ENCODE results near the gene LRCH1. TPM values are rescaled to one million over a fixed set of nuclear protein-coding genes. Genes with fewer than 3 reads are reported as not detected.

Gene LRCH1
- total RNA-seq, 2 experiments from 2014 or later: 17.4 to 18.2 TPM

GRCh38 chr13:46630431-46631178 is 77.6 kb downstream of the LRCH1 start:
- no peaks in the 10 kb centered on the region for H3K9me3 Mint-ChIP-seq
- DNase-seq: no peak
- H3K27me3 Mint-ChIP-seq: no peaks in the 10 kb centered on the region
- H3K27ac Mint-ChIP-seq: peak overlapping the region; percentile 5
- H3K4me3 Mint-ChIP-seq: no peak overlapping the region
- peaks cover 37% of the 10 kb centered on the region for H3K4me1 Mint-ChIP-seq
- POLR2A ChIA-PET: no interaction called here
- CTCF ChIA-PET: interaction anchor here (1.0 to 1.1 kb wide), 2 partner anchors 11 to 27 kb away, joined by 3 read pairs; no protein-coding TSS in a partner anchor
- H3K36me3 Mint-ChIP-seq (ENCODE audit: low read depth): peaks cover 8% of the 10 kb centered on the region

- Mint-ChIP-seq H3K4me1 (peaks cover 32% of the 10 kb centered on the region), H3K9me3 (no peaks in the 10 kb centered on the region), H3K4me3 (no peak overlapping the region), H3K27me3 (no peaks in the 10 kb centered on the region), H3K36me3 (ENCODE audit: low read depth) (peaks cover 10% of the 10 kb centered on the region), H3K27ac (peak overlapping the region; percentile 5)
- ChIA-PET CTCF (interaction anchor here (1.0 kb wide), 1 partner anchor 11 kb away, joined by 3 read pairs; no protein-coding TSS in a partner anchor), POLR2A (no interaction called here)
- no peak for DNase-seq
These were observed 78.2 kb downstream of the LRCH1 start for GRCh38 chr13:46631179-46631542.

GRCh38 chr13:46632176-46632575 is 79.2 kb downstream of the LRCH1 start:
- Mint-ChIP-seq H3K27me3 (no peaks in the 10 kb centered on the region), H3K27ac (no peak overlapping the region), H3K36me3 (ENCODE audit: low read depth) (peaks cover 17% of the 10 kb centered on the region), H3K4me3 (no peak overlapping the region), H3K4me1 (peaks cover 37% of the 10 kb centered on the region), H3K9me3 (no peaks in the 10 kb centered on the region)
- POLR2A ChIA-PET: no interaction called here
- no peak for DNase-seq
- CTCF ChIA-PET: interaction anchor here (0.6 kb wide), 1 partner anchor 14 kb away, joined by 3 read pairs; no protein-coding TSS in a partner anchor

DNA sequence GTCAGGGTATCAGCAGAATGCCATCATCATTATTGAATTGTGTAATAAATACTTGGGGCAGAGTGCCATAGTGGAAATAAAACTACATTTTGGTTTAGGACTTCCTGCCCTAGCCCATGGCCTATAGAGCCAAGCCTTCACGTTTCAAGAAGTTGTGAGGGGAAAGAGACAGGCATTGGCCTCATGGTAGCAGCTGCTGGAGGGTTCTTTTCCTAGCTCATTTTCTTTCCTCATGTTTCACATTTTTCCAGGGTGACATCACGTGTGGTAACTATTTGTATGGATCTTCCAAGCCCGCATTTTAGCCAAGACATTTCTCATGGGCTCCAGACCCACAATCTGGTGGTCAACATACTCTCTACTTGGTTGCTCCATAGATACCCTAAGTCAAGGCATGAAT is 80.4 kb downstream of the LRCH1 start:
- DNase-seq: no peak
- H3K9me3 Mint-ChIP-seq: no peaks in the 10 kb centered on the region
- peaks cover 18% of the 10 kb centered on the region for H3K36me3 Mint-ChIP-seq (ENCODE audit: low read depth)
- H3K27ac Mint-ChIP-seq: no peak overlapping the region
- peaks cover 39% of the 10 kb centered on the region for H3K4me1 Mint-ChIP-seq
- ChIA-PET CTCF (interaction anchor here (0.6 to 1.1 kb wide), 3 partner anchors 11 to 1995 kb away, joined by 4 to 5 read pairs (median 4); no protein-coding TSS in a partner anchor), POLR2A (no interaction called here)
- no peaks in the 10 kb centered on the region for H3K27me3 Mint-ChIP-seq
- H3K4me3 Mint-ChIP-seq: no peak overlapping the region

- Mint-ChIP-seq H3K4me3 (no peak overlapping the region), H3K4me1 (peaks cover 26% of the 10 kb centered on the region), H3K9me3 (no peaks in the 10 kb centered on the region), H3K27me3 (no peaks in the 10 kb centered on the region), H3K27ac (no peak overlapping the region), H3K36me3 (ENCODE audit: low read depth) (peaks cover 18% of the 10 kb centered on the region)
- no peak for DNase-seq
- CTCF ChIA-PET: no interaction called here
- POLR2A ChIA-PET: no interaction called here
These were observed 83.5 kb downstream of the LRCH1 start for GRCh38 chr13:46636451-46636850.

GRCh38 chr13:46637213-46637612 is 84.2 kb downstream of the LRCH1 start:
- H3K4me1 Mint-ChIP-seq: peaks cover 29% of the 10 kb centered on the region
- no peak for DNase-seq
- H3K36me3 Mint-ChIP-seq (ENCODE audit: low read depth): peaks cover 18% of the 10 kb centered on the region
- H3K4me3 Mint-ChIP-seq: no peak overlapping the region
- POLR2A ChIA-PET: no interaction called here
- no peaks in the 10 kb centered on the region for H3K27me3 Mint-ChIP-seq
- H3K27ac Mint-ChIP-seq: no peak overlapping the region
- H3K9me3 Mint-ChIP-seq: no peaks in the 10 kb centered on the region
- CTCF ChIA-PET: no interaction called here

DNA sequence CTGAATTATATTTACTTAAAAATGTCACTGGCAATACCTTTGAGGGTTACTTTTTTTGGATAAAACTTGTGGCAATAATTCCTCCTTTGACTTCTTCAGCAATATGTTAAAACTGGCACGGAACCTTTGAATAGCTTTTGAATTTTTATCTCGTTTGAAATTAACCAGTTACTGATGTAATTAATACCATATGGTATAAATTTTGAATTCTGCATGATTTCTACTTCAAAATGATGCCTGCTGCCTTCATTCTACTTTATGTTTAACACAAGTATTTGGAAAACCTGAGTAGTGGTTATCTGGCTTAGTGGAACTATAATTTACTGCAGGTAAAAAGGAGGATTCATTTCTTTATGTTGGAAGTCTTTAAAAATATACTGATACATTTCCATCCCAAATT is 85.3 kb downstream of the LRCH1 start:
- H3K27ac Mint-ChIP-seq: no peak overlapping the region
- ChIA-PET CTCF (no interaction called here), POLR2A (no interaction called here)
- DNase-seq: no peak
- H3K9me3 Mint-ChIP-seq: no peaks in the 10 kb centered on the region
- peaks cover 28% of the 10 kb centered on the region for H3K4me1 Mint-ChIP-seq
- no peaks in the 10 kb centered on the region for H3K27me3 Mint-ChIP-seq
- peaks cover 18% of the 10 kb centered on the region for H3K36me3 Mint-ChIP-seq (ENCODE audit: low read depth)
- H3K4me3 Mint-ChIP-seq: no peak overlapping the region

DNA sequence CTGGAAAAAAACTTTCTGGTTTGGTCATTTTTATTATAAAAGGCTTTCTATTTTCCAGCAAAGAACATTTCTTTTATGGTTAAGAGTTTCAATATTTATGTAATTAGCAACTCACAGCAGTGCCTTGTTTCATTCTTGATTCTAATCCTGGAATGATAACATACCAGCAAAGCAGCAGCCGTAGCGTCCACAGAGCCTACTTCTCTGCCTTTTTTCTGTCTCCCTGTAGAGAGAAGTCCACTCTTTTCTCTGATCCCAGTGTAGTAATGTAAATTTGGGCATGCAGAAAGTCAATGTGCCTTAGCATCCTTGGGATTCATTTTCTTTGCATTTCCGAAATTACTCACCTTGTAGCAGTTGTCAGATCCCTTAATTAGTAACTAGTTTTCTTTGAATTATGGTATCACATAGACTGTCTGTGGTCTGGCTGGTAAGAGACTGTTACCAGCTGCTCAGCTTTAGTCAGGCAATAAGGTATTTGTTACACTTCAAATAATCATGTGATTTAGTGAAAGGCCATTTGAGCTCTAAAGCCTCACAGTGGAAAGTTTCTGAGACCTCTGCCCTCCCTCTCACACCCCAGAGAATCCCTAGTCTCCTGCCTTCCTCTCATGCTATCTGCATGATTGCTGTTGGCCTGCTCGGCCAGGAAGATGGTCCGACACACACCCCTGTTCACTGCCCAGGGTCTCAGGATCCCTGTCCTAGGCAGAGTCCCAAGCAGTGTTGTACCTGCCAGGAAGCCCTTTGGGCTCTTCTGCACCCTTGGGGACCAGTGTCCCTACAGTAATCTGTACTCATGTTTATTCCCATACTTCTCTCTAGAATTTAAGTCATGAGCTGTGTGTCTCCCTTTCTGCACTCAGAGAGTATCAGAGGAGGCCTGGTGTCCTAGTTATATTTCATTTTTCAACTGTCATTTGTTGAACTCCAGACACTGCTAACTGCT is 86.3 kb downstream of the LRCH1 start:
- Mint-ChIP-seq H3K27me3 (no peaks in the 10 kb centered on the region), H3K4me3 (no peak overlapping the region), H3K4me1 (peaks cover 25% of the 10 kb centered on the region), H3K36me3 (ENCODE audit: low read depth) (peaks cover 13% of the 10 kb centered on the region), H3K27ac (no peak overlapping the region), H3K9me3 (no peaks in the 10 kb centered on the region)
- POLR2A ChIA-PET: no interaction called here
- CTCF ChIA-PET: no interaction called here
- DNase-seq: no peak

GRCh38 chr13:46640843-46641242 is 87.9 kb downstream of the LRCH1 start:
- peaks cover 8% of the 10 kb centered on the region for H3K36me3 Mint-ChIP-seq (ENCODE audit: low read depth)
- H3K4me3 Mint-ChIP-seq: no peak overlapping the region
- DNase-seq: no peak
- no peaks in the 10 kb centered on the region for H3K9me3 Mint-ChIP-seq
- no peak overlapping the region for H3K27ac Mint-ChIP-seq
- ChIA-PET CTCF (interaction anchor here (1.6 to 2.1 kb wide), 2 partner anchors 10 to 89 kb away, joined by 3 to 7 read pairs; no protein-coding TSS in a partner anchor), POLR2A (no interaction called here)
- no peaks in the 10 kb centered on the region for H3K27me3 Mint-ChIP-seq
- peaks cover 24% of the 10 kb centered on the region for H3K4me1 Mint-ChIP-seq

DNA sequence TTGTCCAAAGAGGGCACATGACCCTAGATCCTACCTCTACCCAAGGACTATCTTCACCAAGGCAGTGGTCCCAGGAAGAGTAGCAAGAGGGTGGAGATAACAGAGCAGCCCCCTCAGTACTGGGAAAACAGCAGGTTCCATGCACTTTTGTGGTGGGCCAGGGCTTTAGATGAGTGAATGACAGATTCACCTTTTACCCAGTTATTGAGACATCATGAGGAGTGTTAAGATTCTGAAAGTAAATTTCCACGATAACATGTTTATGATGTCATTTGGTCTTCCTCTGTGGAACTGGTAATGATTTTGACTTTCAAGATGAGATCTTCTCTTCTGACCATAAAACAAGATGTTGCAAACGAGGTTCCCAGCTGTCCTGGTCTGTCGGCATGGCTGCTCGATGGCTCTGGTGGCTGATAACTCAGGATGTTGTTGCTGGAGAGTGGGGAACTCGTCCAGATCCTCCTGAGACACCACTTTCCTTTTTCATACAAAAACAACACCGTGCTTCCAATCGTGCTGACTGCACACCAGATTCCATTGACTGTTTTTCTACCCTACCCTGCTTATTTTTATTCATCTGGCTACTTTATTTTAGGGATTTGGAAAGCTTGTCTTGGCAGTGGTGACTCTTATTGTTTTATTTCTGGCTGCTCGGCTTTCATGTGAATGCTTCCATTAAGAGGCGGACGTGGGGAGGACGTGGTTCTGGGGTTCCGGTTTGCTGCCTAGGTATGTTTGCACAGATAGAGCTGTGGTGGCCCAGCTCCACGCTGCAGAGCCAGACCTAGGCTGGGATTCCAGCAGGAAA is 88.5 kb downstream of the LRCH1 start:
- peaks cover 6% of the 10 kb centered on the region for H3K36me3 Mint-ChIP-seq (ENCODE audit: low read depth)
- no peaks in the 10 kb centered on the region for H3K27me3 Mint-ChIP-seq
- CTCF ChIA-PET: interaction anchor here (0.6 to 2.1 kb wide), 3 partner anchors 10 to 103 kb away, joined by 3 to 7 read pairs (median 3); no protein-coding TSS in a partner anchor
- peak overlapping the region; percentile 11 for H3K27ac Mint-ChIP-seq
- H3K9me3 Mint-ChIP-seq: no peaks in the 10 kb centered on the region
- peak overlapping the region; percentile 2 for H3K4me3 Mint-ChIP-seq
- POLR2A ChIA-PET: interaction anchor here (0.7 kb wide), 1 partner anchor 88 kb away, joined by 3 read pairs; no protein-coding TSS in a partner anchor
- DNase-seq: no peak
- peaks cover 23% of the 10 kb centered on the region for H3K4me1 Mint-ChIP-seq

- H3K27me3 Mint-ChIP-seq: no peaks in the 10 kb centered on the region
- no peaks in the 10 kb centered on the region for H3K9me3 Mint-ChIP-seq
- no peak for DNase-seq
- H3K36me3 Mint-ChIP-seq (ENCODE audit: low read depth): no peaks in the 10 kb centered on the region
- H3K4me3 Mint-ChIP-seq: no peak overlapping the region
- H3K27ac Mint-ChIP-seq: no peak overlapping the region
- ChIA-PET CTCF (interaction anchor here (0.6 to 2.1 kb wide), 3 partner anchors 11 to 102 kb away, joined by 3 to 7 read pairs (median 3); no protein-coding TSS in a partner anchor), POLR2A (no interaction called here)
- peaks cover 15% of the 10 kb centered on the region for H3K4me1 Mint-ChIP-seq
These were observed 89.3 kb downstream of the LRCH1 start for GRCh38 chr13:46642254-46642653.

- Mint-ChIP-seq H3K4me3 (no peak overlapping the region), H3K27me3 (no peaks in the 10 kb centered on the region), H3K27ac (no peak overlapping the region), H3K36me3 (ENCODE audit: low read depth) (no peaks in the 10 kb centered on the region), H3K4me1 (peaks cover 19% of the 10 kb centered on the region), H3K9me3 (no peaks in the 10 kb centered on the region)
- POLR2A ChIA-PET: no interaction called here
- CTCF ChIA-PET: interaction anchor here (1.0 kb wide), 1 partner anchor 322 kb away, joined by 3 read pairs; no protein-coding TSS in a partner anchor
- DNase-seq: no peak
These were observed 90.3 kb downstream of the LRCH1 start for GRCh38 chr13:46643165-46643777.
